ENCODE measurements around the gene EIF1AD. TPM values are rescaled to one million over a fixed set of nuclear protein-coding genes. Genes with fewer than 3 reads are reported as not detected.
"Not testable (repeated sequence)": the region's sequence is repeated elsewhere in the genome, so short reads cannot be mapped to it uniquely, and the experiment has no call there.

The EIF1AD gene
- polyA plus RNA-seq, 4 donors, result 14.8 to 34.9 (median 19.8) TPM

- peaks cover 0 to 54% (median 15%) of the 10 kb centered on the region in 3 donors for H3K27me3 ChIP-seq (ENCODE audit: control insufficient read depth in 3 of 3, insufficient read depth in 3 of 3, low read length in 3 of 3)
- H3K36me3 ChIP-seq (ENCODE audit: control insufficient read depth in 3 of 3, insufficient read depth in 2 of 3, low read depth in 1 of 3, low read length in 3 of 3), result peaks cover 0 to 10% (median 0%) of the 10 kb centered on the region in 3 donors
- H3K9me3 ChIP-seq (ENCODE audit: control insufficient read depth in 2 of 2, insufficient read depth in 1 of 2, low read depth in 1 of 2, low read length in 1 of 2), result no peaks in the 10 kb centered on the region
- H3K4me1 ChIP-seq (ENCODE audit: control insufficient read depth in 3 of 3, insufficient read depth in 2 of 3, low read depth in 1 of 3, low read length in 2 of 3), result peaks cover 0 to 2% (median 0%) of the 10 kb centered on the region in 3 donors
- DNase-seq (no peak), FAIRE-seq (no peak)
- WGBS, 3 donors, result 28 to 47% (median 43%) methylated on average over 12 to 14 of the region's 14 CpGs
- no peak overlapping the region for H3K27ac ChIP-seq (ENCODE audit: low read depth in 1 of 3, low read length in 2 of 3)
- H3K4me3 ChIP-seq (ENCODE audit: low read depth in 1 of 3, low read length in 3 of 3), result no peak overlapping the region
Observed at GRCh38 chr11:66011239-66011784, 9.4 kb upstream of the EIF1AD start.

- WGBS, 3 donors, result 60 to 77% (median 63%) methylated on average over 4 of the region's 4 CpGs
- FAIRE-seq, DNase-seq: not testable (repeated sequence)
Observed at GRCh38 chr11:66010036-66010435, 8.1 kb upstream of the EIF1AD start.

GRCh38 chr11:66008468-66009101 is 6.6 kb upstream of the EIF1AD start:
- no peak overlapping the region for H3K4me3 ChIP-seq (ENCODE audit: low read depth in 1 of 3, low read length in 3 of 3)
- no peaks in the 10 kb centered on the region for H3K9me3 ChIP-seq (ENCODE audit: control insufficient read depth in 2 of 2, insufficient read depth in 1 of 2, low read depth in 1 of 2, low read length in 1 of 2)
- peaks cover 0 to 2% (median under 1%) of the 10 kb centered on the region in 3 donors for H3K4me1 ChIP-seq (ENCODE audit: control insufficient read depth in 3 of 3, insufficient read depth in 2 of 3, low read depth in 1 of 3, low read length in 2 of 3)
- 56 to 63% (median 60%) methylated on average over 10 of the region's 10 CpGs for WGBS, 3 donors
- FAIRE-seq, result no peak
- peaks cover 0 to 50% (median 12%) of the 10 kb centered on the region in 3 donors for H3K27me3 ChIP-seq (ENCODE audit: control insufficient read depth in 3 of 3, insufficient read depth in 3 of 3, low read length in 3 of 3)
- no peak overlapping the region for H3K27ac ChIP-seq (ENCODE audit: low read depth in 1 of 3, low read length in 2 of 3)
- H3K36me3 ChIP-seq (ENCODE audit: control insufficient read depth in 3 of 3, insufficient read depth in 2 of 3, low read depth in 1 of 3, low read length in 3 of 3), result peaks cover 0 to 32% (median 2%) of the 10 kb centered on the region in 3 donors
- DNase-seq, result no peak

More at GRCh38 chr11:66010036-66010435, 8.1 kb upstream of the EIF1AD start:
- not testable (repeated sequence) for H3K9me3 ChIP-seq (ENCODE audit: control insufficient read depth in 2 of 2, insufficient read depth in 1 of 2, low read depth in 1 of 2, low read length in 1 of 2); H3K27ac ChIP-seq (ENCODE audit: low read depth in 1 of 3, low read length in 2 of 3); H3K4me1 ChIP-seq (ENCODE audit: control insufficient read depth in 3 of 3, insufficient read depth in 2 of 3, low read depth in 1 of 3, low read length in 2 of 3); H3K4me3 ChIP-seq (ENCODE audit: low read depth in 1 of 3, low read length in 3 of 3)
- Histone ChIP-seq H3K36me3 (ENCODE audit: control insufficient read depth in 3 of 3, insufficient read depth in 2 of 3, low read depth in 1 of 3, low read length in 3 of 3) (peaks cover 0 to 20% (median 0%) of the 10 kb centered on the region in 3 donors), H3K27me3 (ENCODE audit: control insufficient read depth in 3 of 3, insufficient read depth in 3 of 3, low read length in 3 of 3) (peaks cover 0 to 54% (median 15%) of the 10 kb centered on the region in 3 donors)

GRCh38 chr11:66008095-66008467 is 6.1 kb upstream of the EIF1AD start:
- peaks cover 0 to 45% (median 11%) of the 10 kb centered on the region in 3 donors for H3K27me3 ChIP-seq (ENCODE audit: control insufficient read depth in 3 of 3, insufficient read depth in 3 of 3, low read length in 3 of 3)
- no peak overlapping the region for H3K27ac ChIP-seq (ENCODE audit: low read depth in 1 of 3, low read length in 2 of 3)
- no peak for FAIRE-seq
- DNase-seq, result no peak
- no peak overlapping the region for H3K4me3 ChIP-seq (ENCODE audit: low read depth in 1 of 3, low read length in 3 of 3)
- 73 to 89% (median 89%) methylated on average over 2 of the region's 2 CpGs for WGBS, 3 donors
- H3K36me3 ChIP-seq (ENCODE audit: control insufficient read depth in 3 of 3, insufficient read depth in 2 of 3, low read depth in 1 of 3, low read length in 3 of 3), result peaks cover 0 to 37% (median 2%) of the 10 kb centered on the region in 3 donors
- H3K9me3 ChIP-seq (ENCODE audit: control insufficient read depth in 2 of 2, insufficient read depth in 1 of 2, low read depth in 1 of 2, low read length in 1 of 2), result no peaks in the 10 kb centered on the region
- H3K4me1 ChIP-seq (ENCODE audit: control insufficient read depth in 3 of 3, insufficient read depth in 2 of 3, low read depth in 1 of 3, low read length in 2 of 3), result peaks cover 2 to 6% (median 2%) of the 10 kb centered on the region in 3 donors

- Histone ChIP-seq H3K36me3 (ENCODE audit: control insufficient read depth in 3 of 3, insufficient read depth in 2 of 3, low read depth in 1 of 3, low read length in 3 of 3) (peaks cover 0 to 38% (median 2%) of the 10 kb centered on the region in 3 donors), H3K4me3 (ENCODE audit: low read depth in 1 of 3, low read length in 3 of 3) (no peak overlapping the region), H3K27ac (ENCODE audit: low read depth in 1 of 3, low read length in 2 of 3) (no peak overlapping the region), H3K4me1 (ENCODE audit: control insufficient read depth in 3 of 3, insufficient read depth in 2 of 3, low read depth in 1 of 3, low read length in 2 of 3) (peaks cover 2 to 7% (median 2%) of the 10 kb centered on the region in 3 donors), H3K27me3 (ENCODE audit: control insufficient read depth in 3 of 3, insufficient read depth in 3 of 3, low read length in 3 of 3) (peaks cover 0 to 37% (median 6%) of the 10 kb centered on the region in 3 donors), H3K9me3 (ENCODE audit: control insufficient read depth in 2 of 2, insufficient read depth in 1 of 2, low read depth in 1 of 2, low read length in 1 of 2) (no peaks in the 10 kb centered on the region)
- FAIRE-seq (no peak), DNase-seq (no peak)
- 42 to 48% (median 46%) methylated on average over 5 of the region's 5 CpGs for WGBS, 3 donors
Observed at GRCh38 chr11:66007201-66007634, 5.3 kb upstream of the EIF1AD start.

- Histone ChIP-seq H3K27ac (ENCODE audit: low read depth in 1 of 3, low read length in 2 of 3) (no peak overlapping the region), H3K9me3 (ENCODE audit: control insufficient read depth in 2 of 2, insufficient read depth in 1 of 2, low read depth in 1 of 2, low read length in 1 of 2) (no peaks in the 10 kb centered on the region), H3K36me3 (ENCODE audit: control insufficient read depth in 3 of 3, insufficient read depth in 2 of 3, low read depth in 1 of 3, low read length in 3 of 3) (peaks cover 0 to 38% (median 2%) of the 10 kb centered on the region in 3 donors), H3K4me1 (ENCODE audit: control insufficient read depth in 3 of 3, insufficient read depth in 2 of 3, low read depth in 1 of 3, low read length in 2 of 3) (peaks cover 0 to 7% (median 2%) of the 10 kb centered on the region in 3 donors), H3K4me3 (ENCODE audit: low read depth in 1 of 3, low read length in 3 of 3) (no peak overlapping the region), H3K27me3 (ENCODE audit: control insufficient read depth in 3 of 3, insufficient read depth in 3 of 3, low read length in 3 of 3) (peaks cover 0 to 33% (median 3%) of the 10 kb centered on the region in 3 donors)
- WGBS, 3 donors, result 80 to 81% (median 81%) methylated on average over 4 of the region's 4 CpGs
- DNase-seq (no peak), FAIRE-seq (no peak)
Observed at GRCh38 chr11:66006891-66007176, 4.9 kb upstream of the EIF1AD start.

GRCh38 chr11:66006134-66006890 is 4.4 kb upstream of the EIF1AD start:
- 87 to 92% (median 87%) methylated on average over 13 of the region's 13 CpGs for WGBS, 3 donors
- peaks cover 0 to 28% (median 2%) of the 10 kb centered on the region in 3 donors for H3K27me3 ChIP-seq (ENCODE audit: control insufficient read depth in 3 of 3, insufficient read depth in 3 of 3, low read length in 3 of 3)
- peaks cover 0 to 38% (median 2%) of the 10 kb centered on the region in 3 donors for H3K36me3 ChIP-seq (ENCODE audit: control insufficient read depth in 3 of 3, insufficient read depth in 2 of 3, low read depth in 1 of 3, low read length in 3 of 3)
- DNase-seq (no peak), FAIRE-seq (no peak)
- no peak overlapping the region for H3K27ac ChIP-seq (ENCODE audit: low read depth in 1 of 3, low read length in 2 of 3)
- H3K9me3 ChIP-seq (ENCODE audit: control insufficient read depth in 2 of 2, insufficient read depth in 1 of 2, low read depth in 1 of 2, low read length in 1 of 2), result no peaks in the 10 kb centered on the region
- no peak overlapping the region for H3K4me3 ChIP-seq (ENCODE audit: low read depth in 1 of 3, low read length in 3 of 3)
- H3K4me1 ChIP-seq (ENCODE audit: control insufficient read depth in 3 of 3, insufficient read depth in 2 of 3, low read depth in 1 of 3, low read length in 2 of 3), result peaks cover 0 to 7% (median 2%) of the 10 kb centered on the region in 3 donors

GRCh38 chr11:66004186-66004585 is 2.2 kb upstream of the EIF1AD start:
- no peak for DNase-seq
- no peak overlapping the region for H3K4me3 ChIP-seq (ENCODE audit: low read depth in 1 of 3, low read length in 3 of 3)
- peaks cover 5 to 49% (median 8%) of the 10 kb centered on the region in 3 donors for H3K36me3 ChIP-seq (ENCODE audit: control insufficient read depth in 3 of 3, insufficient read depth in 2 of 3, low read depth in 1 of 3, low read length in 3 of 3)
- WGBS, 3 donors, result 66 to 74% (median 70%) methylated on average over 4 of the region's 4 CpGs
- peaks cover 0 to 7% (median 2%) of the 10 kb centered on the region in 3 donors for H3K4me1 ChIP-seq (ENCODE audit: control insufficient read depth in 3 of 3, insufficient read depth in 2 of 3, low read depth in 1 of 3, low read length in 2 of 3)
- H3K27ac ChIP-seq (ENCODE audit: low read depth in 1 of 3, low read length in 2 of 3), result no peak overlapping the region
- H3K9me3 ChIP-seq (ENCODE audit: control insufficient read depth in 2 of 2, insufficient read depth in 1 of 2, low read depth in 1 of 2, low read length in 1 of 2), result no peaks in the 10 kb centered on the region
- H3K27me3 ChIP-seq (ENCODE audit: control insufficient read depth in 3 of 3, insufficient read depth in 3 of 3, low read length in 3 of 3), result peaks cover 0 to 10% (median 0%) of the 10 kb centered on the region in 3 donors
- no peak for FAIRE-seq

Measured in small intestine (tissue), 7 donors.